Hepatocyte (in vitro differentiated cells): ENCODE measurements around the gene NSUN4. TPM values are rescaled to one million over a fixed set of nuclear protein-coding genes. Genes with fewer than 3 reads are reported as not detected.

ENCODE experiments used
- DNase-seq: peaks from one replicate; pipeline ENCODE4 v3.0.0-alpha.2; 2016; ENCODE audit warnings: low spot score
- H2AFZ ChIP-seq: fragments of 200-600 bp; sonication (generic); 2 replicates; pipeline ENCODE4 v1.6.0; 2016; ENCODE audit warnings: antibody characterized with exemption, mild to moderate bottlenecking
- H3K27ac ChIP-seq: fragments of 200-600 bp; sonication (generic); 2 replicates; pipeline ENCODE4 v1.5.1; 2016; ENCODE audit warnings: mild to moderate bottlenecking
- H3K27me3 ChIP-seq: fragments of 200-600 bp; sonication (generic); 2 replicates; pipeline ENCODE4 v1.6.1; 2016
- H3K36me3 ChIP-seq: fragments of 200-600 bp; sonication (generic); replicated peaks from 2 replicates; pipeline ENCODE4 v1.5.1; 2016; ENCODE audit warnings: low read depth; ENCODE audit not compliant: insufficient read depth
- H3K4me1 ChIP-seq: fragments of 200-600 bp; sonication (generic); 2 replicates; pipeline ENCODE4 v1.5.1; 2016; ENCODE audit warnings: mild to moderate bottlenecking, moderate library complexity; ENCODE audit not compliant: insufficient read depth
- H3K4me2 ChIP-seq: fragments of 200-600 bp; sonication (generic); 2 replicates; pipeline ENCODE4 v1.6.0; 2016
- H3K4me3 ChIP-seq: fragments of 200-600 bp; sonication (generic); 2 replicates; pipeline ENCODE4 v1.5.1; 2016; ENCODE audit warnings: mild to moderate bottlenecking
- H3K79me2 ChIP-seq: fragments of 200-600 bp; sonication (generic); 2 replicates; pipeline ENCODE4 v1.6.0; 2017; ENCODE audit warnings: mild to moderate bottlenecking
- H3K9me2 ChIP-seq: fragments of 200-600 bp; sonication (generic); replicated peaks from 2 replicates; pipeline ENCODE4 v1.6.0; 2017; ENCODE audit warnings: mild to moderate bottlenecking; ENCODE audit not compliant: insufficient read depth
- H3K9me3 ChIP-seq: fragments of 200-600 bp; sonication (generic); 2 replicates; pipeline ENCODE4 v1.5.1; 2016; ENCODE audit warnings: low read depth, mild to moderate bottlenecking
- H4K20me1 ChIP-seq: fragments of 200-600 bp; sonication (generic); 2 replicates; pipeline ENCODE4 v1.6.0; 2016; ENCODE audit warnings: mild to moderate bottlenecking; ENCODE audit not compliant: insufficient read depth, poor library complexity, severe bottlenecking
- CTCF ChIP-seq: fragments of 200-600 bp; sonication (generic); IDR thresholded peaks from 2 replicates; pipeline ENCODE4 v1.5.1; 2016; ENCODE audit warnings: antibody characterized with exemption, mild to moderate bottlenecking; ENCODE audit not compliant: poor library complexity
- EZH2 ChIP-seq: fragments of 200-600 bp; sonication (generic); IDR thresholded peaks from 2 replicates; pipeline ENCODE4 v1.6.1; 2016; ENCODE audit warnings: antibody characterized with exemption, mild to moderate bottlenecking, borderline replicate concordance
- EZH2phosphoT487 ChIP-seq: fragments of 200-600 bp; sonication (generic); IDR thresholded peaks from one replicate; pipeline ENCODE4 v1.6.1; 2018; ENCODE audit warnings: antibody characterized with exemption, mild to moderate bottlenecking, low read depth, moderate library complexity; ENCODE audit not compliant: unreplicated experiment, severe bottlenecking
- WGBS: methylation state at CpG from one replicate; pipeline ENCODE4 v1.1.6; 2016; ENCODE audit warnings: low lambda C conversion rate; ENCODE audit errors: missing lambda C conversion rate; 5-methylcytosine and 5-hydroxymethylcytosine counted together
- polyA plus RNA-seq: library from polyadenylated mRNA; unstranded; fragments of >200 nt; fragmentation: Nextera tagmentation; extraction: Ambion mirVana; gene quantifications from 2 replicates; pipeline ENCODE4 v1.2.1, GENCODE V29; 2016
- total RNA-seq: library from RNA; depleted of rRNA; stranded (reverse); fragments of >200 nt; gene quantifications from 2 replicates; pipeline ENCODE4 v1.2.3, GENCODE V29; 2014

The NSUN4 gene
- total and polyA plus RNA-seq, 2 experiments from 2014 or later, result 20.5 to 21.2 TPM

DNA sequence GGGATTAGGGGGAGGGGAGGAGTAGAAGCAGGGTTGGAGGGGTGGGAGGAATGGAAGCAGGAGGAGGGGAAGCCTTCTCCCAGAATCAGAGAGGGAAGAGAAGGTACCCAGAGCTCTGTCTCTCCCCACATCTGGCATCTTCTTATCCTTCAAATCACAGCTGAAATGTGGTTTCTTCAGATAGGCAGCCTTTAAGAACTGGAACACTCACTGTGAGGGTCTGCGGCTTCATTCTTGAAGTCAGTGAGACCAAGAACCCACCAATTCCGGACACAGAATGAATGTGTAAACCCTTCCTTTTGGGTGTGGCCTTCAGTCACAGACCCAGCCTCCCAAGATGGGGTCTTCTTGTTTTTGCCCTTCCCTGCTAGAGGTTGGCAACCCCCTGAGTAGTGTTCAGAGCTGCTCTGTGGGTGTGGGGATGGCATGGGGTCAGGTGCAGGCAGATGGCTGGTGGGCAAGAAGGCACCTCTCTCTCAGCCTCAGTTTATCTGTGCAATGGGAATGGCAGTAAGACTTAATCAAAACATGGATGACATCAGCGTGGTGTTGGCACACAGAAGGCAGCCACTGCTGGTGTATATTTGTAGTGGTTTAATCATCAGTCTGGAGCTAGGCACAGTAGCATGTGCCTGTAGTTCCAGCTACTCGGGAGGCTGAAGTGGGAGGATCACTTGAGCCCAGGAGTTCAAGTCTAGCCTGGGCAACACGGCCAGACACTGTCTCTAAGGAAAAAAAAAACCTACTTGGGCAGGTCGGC lies 60.7 kb downstream of the NSUN4 start:
- 69% methylated on average over 6 of the region's 6 CpGs for WGBS

DNA sequence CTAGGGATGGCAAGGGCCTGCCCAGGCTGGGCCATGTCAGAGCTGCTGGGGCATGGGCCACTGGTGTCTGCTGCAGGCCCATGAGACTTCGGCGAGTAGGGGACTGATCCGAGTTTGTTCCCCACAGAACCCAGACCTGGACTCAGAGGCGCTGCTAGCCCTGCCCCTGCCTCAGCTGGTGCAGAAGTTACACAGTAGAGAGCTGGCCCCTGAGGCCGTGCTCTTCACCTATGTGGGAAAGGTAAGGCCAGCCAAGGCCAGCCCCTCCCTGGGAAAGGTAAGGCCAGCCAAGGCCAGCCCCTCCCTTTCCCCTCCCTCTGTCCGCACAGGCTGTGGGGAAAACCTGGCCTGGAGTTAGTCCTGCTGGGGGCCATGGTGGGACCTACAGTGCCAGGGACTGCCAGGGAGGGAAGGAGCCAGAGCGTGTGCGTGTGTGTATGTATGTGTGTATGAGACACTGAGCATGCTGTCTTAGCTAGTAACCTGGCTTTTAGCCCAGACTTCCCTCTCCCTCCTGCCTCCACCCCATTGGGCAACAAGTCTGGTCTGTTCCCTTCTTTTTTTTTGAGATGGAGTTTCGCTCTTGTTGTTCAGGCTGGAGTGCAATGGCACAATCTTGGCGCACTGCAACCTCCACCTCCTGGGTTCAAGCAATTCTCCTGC lies 61.5 kb downstream of the NSUN4 start:
- WGBS, result 50% methylated on average over 10 of the region's 10 CpGs
- H4K20me1 ChIP-seq, result no peaks in the 10 kb centered on the region
- no peaks in the 10 kb centered on the region for H3K36me3 ChIP-seq
- peaks cover 45% of the 10 kb centered on the region for H3K79me2 ChIP-seq
- H3K4me2 ChIP-seq, result peak overlapping the region; percentile 70
- TF ChIP-seq EZH2phosphoT487 (no peak), CTCF (no peak), EZH2 (no peak)
- no peaks in the 10 kb centered on the region for H3K27me3 ChIP-seq
- H3K4me1 ChIP-seq, result peaks cover 14% of the 10 kb centered on the region
- H2AFZ ChIP-seq, result no peak overlapping the region
- no peaks in the 10 kb centered on the region for H3K9me3 ChIP-seq
- H3K27ac ChIP-seq, result peak overlapping the region; percentile 58
- DNase-seq, result peak; percentile 89
- no peak overlapping the region for H3K4me3 ChIP-seq
- H3K9me2 ChIP-seq, result no peaks in the 10 kb centered on the region

More for the DNA sequence above, 60.7 kb downstream of the NSUN4 start:
- Histone ChIP-seq H3K9me2 (no peaks in the 10 kb centered on the region), H3K4me1 (peaks cover 16% of the 10 kb centered on the region), H3K4me2 (peak overlapping the region; percentile 70), H3K27me3 (no peaks in the 10 kb centered on the region), H4K20me1 (peaks cover 4% of the 10 kb centered on the region), H3K36me3 (no peaks in the 10 kb centered on the region), H3K79me2 (peaks cover 49% of the 10 kb centered on the region), H3K27ac (peak overlapping the region; percentile 58), H2AFZ (no peak overlapping the region), H3K4me3 (no peak overlapping the region), H3K9me3 (no peaks in the 10 kb centered on the region)
- no peak for DNase-seq
- no peak for TF ChIP-seq EZH2phosphoT487
- TF ChIP-seq CTCF, result no peak
- no peak for TF ChIP-seq EZH2

DNA sequence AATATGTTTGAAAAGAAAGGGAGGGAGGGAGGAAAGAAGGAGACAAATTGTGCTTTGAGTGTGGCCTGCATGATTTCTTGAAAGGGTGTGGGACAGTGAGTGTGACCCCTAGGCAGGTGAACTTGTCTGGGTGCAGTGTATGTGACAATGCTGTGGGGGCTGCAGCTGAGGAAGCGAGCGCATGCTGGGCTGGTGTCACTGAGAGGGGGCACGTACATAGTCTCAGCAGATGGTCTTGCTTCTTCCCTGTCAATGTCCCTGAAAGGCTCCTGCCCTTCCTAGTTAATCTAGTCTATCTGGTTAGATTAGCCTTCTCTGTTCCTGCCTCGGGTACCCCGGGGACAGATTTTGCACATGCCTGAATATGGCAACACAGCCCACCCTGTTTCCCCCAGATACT lies 63.3 kb downstream of the NSUN4 start:
- TF ChIP-seq CTCF, result no peak
- TF ChIP-seq EZH2phosphoT487, result no peak
- TF ChIP-seq EZH2, result no peak

More for the DNA sequence above, 63.3 kb downstream of the NSUN4 start:
- H3K9me3 ChIP-seq, result no peaks in the 10 kb centered on the region
- no peaks in the 10 kb centered on the region for H3K36me3 ChIP-seq
- no peak overlapping the region for H3K4me3 ChIP-seq
- no peaks in the 10 kb centered on the region for H3K27me3 ChIP-seq
- H3K79me2 ChIP-seq, result peaks cover 28% of the 10 kb centered on the region
- H3K27ac ChIP-seq, result no peak overlapping the region
- no peak overlapping the region for H3K4me2 ChIP-seq
- no peak overlapping the region for H2AFZ ChIP-seq
- peaks cover 13% of the 10 kb centered on the region for H3K4me1 ChIP-seq
- WGBS, result 98% methylated on average over 5 of the region's 5 CpGs
- H3K9me2 ChIP-seq, result no peaks in the 10 kb centered on the region
- H4K20me1 ChIP-seq, result no peaks in the 10 kb centered on the region
- DNase-seq, result no peak
